Kidney (tissue), 14 donors: ENCODE data around the gene USH2A. TPM values are rescaled to one million over a fixed set of nuclear protein-coding genes. Genes with fewer than 3 reads are reported as not detected.

ENCODE experiments used
- DNase-seq, 5 donors: peaks; one replicate each; pipeline ENCODE4 v3.0.0-alpha.2; 2013 to 2020
- FAIRE-seq: peaks from 2 replicates; lab custom pipeline; 2012; peaks lifted over from hg19 to GRCh38; lab: Jason Lieb, UNC
- H3K27ac ChIP-seq, 2 donors: one replicate each; pipeline ENCODE4 v1.7.0; 2013; ENCODE audit warnings: low read depth in 2 of 2, low read length in 2 of 2, inconsistent platforms in 1 of 2
- H3K27me3 ChIP-seq: one replicate; pipeline ENCODE4 v1.7.1; 2013; ENCODE audit warnings: low read length, inconsistent platforms; ENCODE audit not compliant: control insufficient read depth, insufficient read depth
- H3K36me3 ChIP-seq, 3 donors: one replicate each; pipeline versions ENCODE4 v1.7.0 to v1.7.1; 2013; ENCODE audit warnings: low read length in 3 of 3, control low read depth in 1 of 3, inconsistent platforms in 1 of 3; ENCODE audit not compliant: insufficient read depth in 3 of 3, control insufficient read depth in 2 of 3
- H3K4me1 ChIP-seq, 3 donors: one replicate each; pipeline versions ENCODE4 v1.7.0 to v1.7.1; 2013; ENCODE audit warnings: low read length in 3 of 3, inconsistent platforms in 1 of 3, low read depth in 1 of 3; ENCODE audit not compliant: control insufficient read depth in 2 of 3, insufficient read depth in 2 of 3
- H3K4me3 ChIP-seq, 3 donors: one replicate each; pipeline versions ENCODE4 v1.7.0 to v1.8.1; 2013; ENCODE audit warnings: low read length in 3 of 3, control low read depth in 1 of 3, inconsistent platforms in 1 of 3
- H3K9ac ChIP-seq, 3 donors: one replicate each; pipeline versions ENCODE4 v1.7.0 to v1.7.1; 2013; ENCODE audit warnings: low read length in 3 of 3, control low read depth in 1 of 3, inconsistent platforms in 1 of 3
- H3K9me3 ChIP-seq, 3 donors: one replicate each; pipeline versions ENCODE4 v1.7.0 to v1.7.1; 2013; ENCODE audit warnings: low read length in 3 of 3, control low read depth in 1 of 3, inconsistent platforms in 1 of 3; ENCODE audit not compliant: control insufficient read depth in 2 of 3, insufficient read depth in 1 of 3
- intact Hi-C: fragments of 100-400 bp; cut with DNase I; formaldehyde crosslinking; loops from one replicate; pipeline ENCODE4 v1.11.1; 2022
- polyA plus RNA-seq: library from polyadenylated mRNA; stranded (reverse); fragments of 350-450 nt; fragmentation: Illumina TruSeq; extraction: RNeasy Lipid Tissue Mini Kit (QIAGEN cat#74804); gene quantifications from one replicate; pipeline ENCODE4 v1.2.3, GENCODE V29; 2014; ENCODE audit warnings: low read depth, low replicate concordance; ENCODE audit not compliant: insufficient read depth
- total RNA-seq: library from RNA; stranded (reverse); fragmentation: NEBNext Ultra II Directional; extraction: Animal tissue kit (Norgen Biotek cat#: 25700); gene quantifications from one replicate; pipeline ENCODE4 v1.2.1, GENCODE V29; 2021
- TF ChIP-seq, protein P1 (sequence below): IDR thresholded peaks from 3 replicates; pipeline ENCODE4 v1.5.1; 2012; ENCODE audit warnings: mild to moderate bottlenecking, moderate library complexity, borderline replicate concordance; ENCODE audit not compliant: insufficient read depth; ENCODE audit errors: extremely low read depth
- donor health status: control.
- donor health status: control.
- donor health status: control.
- donor health status: control.
- donor health status: control.
- donor health status: DM: yes; HTN: yes; CAD: no.
- donor health status: Normal renal cell carcinoma (clear cell type).

The USH2A gene
- total and polyA plus RNA-seq, 2 donors from 2014 or later, result 0.06 TPM; not detected in 1

DNA sequence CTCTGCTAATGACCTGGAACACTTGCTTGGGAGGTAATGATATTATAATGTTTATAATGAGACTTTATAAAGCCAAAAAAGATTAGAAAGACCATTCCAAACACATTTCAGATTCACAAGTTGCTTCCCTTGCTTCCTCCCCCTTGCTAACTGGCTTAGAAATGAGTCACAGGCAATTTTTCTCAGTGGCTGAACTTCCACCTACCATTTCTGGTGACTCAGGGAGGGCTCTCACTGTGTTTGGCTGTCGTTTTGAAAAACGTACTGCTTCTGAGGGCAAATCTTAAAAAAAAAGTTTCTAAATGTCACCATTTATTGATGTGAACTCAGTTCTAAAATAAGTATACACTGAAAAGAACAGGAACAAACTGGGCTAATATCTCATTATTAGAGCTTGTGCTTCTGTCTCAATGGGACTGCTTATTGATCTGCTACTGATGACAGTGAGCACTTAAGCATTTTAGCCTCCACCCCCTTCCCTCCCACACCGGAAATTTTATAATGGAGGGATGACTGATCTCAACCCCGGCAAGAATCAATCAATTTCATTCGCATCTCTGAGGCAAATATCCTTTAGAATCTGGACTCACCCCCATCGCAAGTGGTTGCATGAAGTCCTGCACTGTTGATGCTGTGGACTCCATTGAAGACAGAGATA is 577.9 kb downstream of the USH2A start:
- Histone ChIP-seq H3K9me3 (no peaks in the 10 kb centered on the region), H3K36me3 (no peaks in the 10 kb centered on the region), H3K27me3 (no peaks in the 10 kb centered on the region), H3K27ac (no peak overlapping the region), H3K4me3 (no peak overlapping the region), H3K9ac (no peak overlapping the region), H3K4me1 (no peaks in the 10 kb centered on the region)
- TF ChIP-seq, protein P1, sequence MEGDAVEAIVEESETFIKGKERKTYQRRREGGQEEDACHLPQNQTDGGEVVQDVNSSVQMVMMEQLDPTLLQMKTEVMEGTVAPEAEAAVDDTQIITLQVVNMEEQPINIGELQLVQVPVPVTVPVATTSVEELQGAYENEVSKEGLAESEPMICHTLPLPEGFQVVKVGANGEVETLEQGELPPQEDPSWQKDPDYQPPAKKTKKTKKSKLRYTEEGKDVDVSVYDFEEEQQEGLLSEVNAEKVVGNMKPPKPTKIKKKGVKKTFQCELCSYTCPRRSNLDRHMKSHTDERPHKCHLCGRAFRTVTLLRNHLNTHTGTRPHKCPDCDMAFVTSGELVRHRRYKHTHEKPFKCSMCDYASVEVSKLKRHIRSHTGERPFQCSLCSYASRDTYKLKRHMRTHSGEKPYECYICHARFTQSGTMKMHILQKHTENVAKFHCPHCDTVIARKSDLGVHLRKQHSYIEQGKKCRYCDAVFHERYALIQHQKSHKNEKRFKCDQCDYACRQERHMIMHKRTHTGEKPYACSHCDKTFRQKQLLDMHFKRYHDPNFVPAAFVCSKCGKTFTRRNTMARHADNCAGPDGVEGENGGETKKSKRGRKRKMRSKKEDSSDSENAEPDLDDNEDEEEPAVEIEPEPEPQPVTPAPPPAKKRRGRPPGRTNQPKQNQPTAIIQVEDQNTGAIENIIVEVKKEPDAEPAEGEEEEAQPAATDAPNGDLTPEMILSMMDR, result no peak
- intact Hi-C loops, result no loop called here
- DNase-seq (no peak), FAIRE-seq (no peak)

DNA sequence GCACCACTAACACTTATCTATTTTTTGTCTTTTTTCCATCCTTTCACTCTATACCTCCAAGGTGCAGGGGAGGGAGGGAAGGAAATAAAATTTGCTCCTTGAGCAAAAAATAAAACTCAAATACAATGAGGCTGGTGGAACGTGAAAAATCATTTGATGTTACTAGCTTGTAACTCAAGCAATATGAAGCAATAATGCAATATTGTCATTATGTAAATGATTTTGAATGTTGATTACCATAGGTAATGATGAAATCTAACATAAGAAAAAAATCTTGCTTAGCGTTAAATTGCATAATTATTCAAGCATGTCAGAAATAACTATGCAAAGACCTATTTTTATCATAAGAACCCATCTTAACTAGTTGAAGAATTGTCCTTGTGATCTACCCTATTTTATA is 578.5 kb downstream of the USH2A start:
- intact Hi-C loops, result no loop called here
- FAIRE-seq, result no peak
- DNase-seq, result no peak
- no peak overlapping the region for H3K9ac ChIP-seq
- H3K4me3 ChIP-seq, result no peak overlapping the region
- TF ChIP-seq, protein P1, result no peak
- no peaks in the 10 kb centered on the region for H3K36me3 ChIP-seq
- H3K9me3 ChIP-seq, result no peaks in the 10 kb centered on the region
- no peak overlapping the region for H3K27ac ChIP-seq
- H3K4me1 ChIP-seq, result no peaks in the 10 kb centered on the region
- no peaks in the 10 kb centered on the region for H3K27me3 ChIP-seq

DNA sequence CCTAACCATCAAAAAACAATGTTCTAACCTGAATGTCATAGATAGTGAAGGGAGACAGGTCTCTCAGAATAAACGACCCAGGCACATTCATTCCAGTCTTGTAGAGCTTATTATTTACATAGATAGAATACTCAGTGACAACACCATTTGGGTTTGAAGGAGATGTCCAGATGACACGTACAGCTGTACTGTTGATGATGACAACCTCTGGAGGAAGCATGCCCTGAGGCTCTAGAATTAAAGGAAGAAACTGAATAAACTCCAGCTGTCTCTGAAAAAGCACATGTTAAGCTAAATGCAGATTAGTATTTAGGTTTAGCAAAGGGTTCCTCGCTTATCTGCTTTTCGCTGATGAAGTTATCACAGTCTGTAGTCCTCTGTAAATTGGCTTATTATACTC is 579.0 kb downstream of the USH2A start:
- Histone ChIP-seq H3K27me3 (no peaks in the 10 kb centered on the region), H3K9me3 (no peaks in the 10 kb centered on the region), H3K4me1 (no peaks in the 10 kb centered on the region), H3K36me3 (no peaks in the 10 kb centered on the region), H3K9ac (no peak overlapping the region), H3K4me3 (no peak overlapping the region), H3K27ac (no peak overlapping the region)
- DNase-seq (no peak), FAIRE-seq (no peak)
- TF ChIP-seq, protein P1, result no peak
- intact Hi-C loops, result no loop called here

DNA sequence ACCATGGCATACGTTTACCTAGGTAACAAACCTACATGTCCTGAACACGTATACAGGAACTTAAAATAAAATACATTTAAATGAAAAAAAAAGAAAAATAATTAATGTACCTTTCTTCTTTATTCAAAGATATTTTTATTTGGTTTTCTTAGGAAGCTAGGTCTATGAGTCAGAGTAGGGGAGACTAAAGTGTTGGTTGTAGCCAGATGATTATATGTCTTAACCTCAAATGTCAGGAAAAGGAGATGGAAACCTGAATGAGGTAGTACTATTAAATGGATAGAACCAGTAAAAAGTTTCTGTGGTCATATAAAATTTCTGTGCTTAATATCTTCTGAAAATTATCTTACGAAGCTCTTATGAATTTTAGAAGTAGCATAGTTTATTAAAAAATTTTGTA is 580.3 kb downstream of the USH2A start:
- Histone ChIP-seq H3K9me3 (no peaks in the 10 kb centered on the region), H3K4me1 (no peaks in the 10 kb centered on the region), H3K27ac (no peak overlapping the region), H3K36me3 (no peaks in the 10 kb centered on the region), H3K9ac (no peak overlapping the region), H3K4me3 (no peak overlapping the region), H3K27me3 (no peaks in the 10 kb centered on the region)
- TF ChIP-seq, protein P1, result no peak
- intact Hi-C loops, result no loop called here
- DNase-seq (no peak), FAIRE-seq (no peak)
